GM12878 (cell line): Measurements from ENCODE around the gene ANKRD28. TPM values are rescaled to one million over a fixed set of nuclear protein-coding genes. Genes with fewer than 3 reads are reported as not detected.

Source experiments
- CBX3 ChIP-seq: fragments of 200-600 bp; sonication (generic); IDR thresholded peaks from 2 replicates; pipeline ENCODE4 v1.6.1; 2016; ENCODE audit warnings: low read depth, borderline replicate concordance
- CUX1 ChIP-seq: IDR thresholded peaks from 2 replicates; pipeline ENCODE4 v1.6.1; 2012; ENCODE audit warnings: improper control_type of control experiment, low read depth, low read length; ENCODE audit not compliant: insufficient replicate concordance
- HCFC1 ChIP-seq: fragments of 150-350 bp; IDR thresholded peaks from 2 replicates; pipeline ENCODE4 v1.6.1; 2014; ENCODE audit warnings: low read length
- IKZF1 ChIP-seq: fragments of 450-650 bp; conservative IDR thresholded peaks from 2 replicates; pipeline ENCODE4 v1.6.1; 2017; ENCODE audit warnings: antibody characterized with exemption, mild to moderate bottlenecking
- MEF2A ChIP-seq: IDR thresholded peaks from 2 replicates; pipeline ENCODE4 v1.6.1; 2011; ENCODE audit warnings: low read depth, mild to moderate bottlenecking, low read length, moderate library complexity; ENCODE audit not compliant: insufficient read depth
- MYB ChIP-seq: fragments of 150-350 bp; IDR thresholded peaks from 2 replicates; pipeline ENCODE4 v1.6.1; 2014; ENCODE audit warnings: mild to moderate bottlenecking, low read depth, low read length, borderline replicate concordance
- NR2C2 ChIP-seq: IDR thresholded peaks from 2 replicates; pipeline ENCODE4 v1.6.1; 2011; ENCODE audit warnings: borderline replicate concordance, low read depth; ENCODE audit not compliant: control insufficient read depth, insufficient read length
- PBX3 ChIP-seq: IDR thresholded peaks from 2 replicates; pipeline ENCODE4 v1.6.1; 2011; ENCODE audit warnings: mild to moderate bottlenecking, low read depth, low read length, moderate library complexity; ENCODE audit not compliant: insufficient replicate concordance
- POLR2AphosphoS2 ChIP-seq: IDR thresholded peaks from 2 replicates; pipeline ENCODE4 v1.6.1; 2011; ENCODE audit warnings: low read depth, mild to moderate bottlenecking, low read length, improper control_type of control experiment, moderate library complexity
- RAD21 ChIP-seq: IDR thresholded peaks from 2 replicates; pipeline ENCODE4 v1.6.1; 2011; ENCODE audit warnings: mild to moderate bottlenecking, low read depth, low read length, moderate library complexity; ENCODE audit not compliant: insufficient read depth
- RAD51 ChIP-seq: fragments of 450-650 bp; IDR thresholded peaks from 2 replicates; pipeline ENCODE4 v1.6.1; 2016; ENCODE audit warnings: moderate library complexity, mild to moderate bottlenecking, inconsistent platforms
- RBBP5 ChIP-seq: fragments of 200-600 bp; sonication (generic); conservative IDR thresholded peaks from 2 replicates; pipeline ENCODE4 v1.6.1; 2016
- RCOR1 ChIP-seq: conservative IDR thresholded peaks from 2 replicates; pipeline ENCODE4 v1.6.1; 2012; ENCODE audit warnings: low read depth, low read length, improper control_type of control experiment
- RELA ChIP-seq: fragments of 450-650 bp; IDR thresholded peaks from 2 replicates; pipeline ENCODE4 v1.8.0; 2014; ENCODE audit warnings: borderline replicate concordance; ENCODE audit not compliant: partially characterized antibody
- RFX5 ChIP-seq: IDR thresholded peaks from 2 replicates; pipeline ENCODE4 v1.6.1; 2011; ENCODE audit warnings: low read depth, low read length, improper control_type of control experiment
- SMAD1 ChIP-seq: fragments of 450-650 bp; IDR thresholded peaks from 2 replicates; pipeline ENCODE4 v1.6.1; 2018; ENCODE audit warnings: mild to moderate bottlenecking, low read depth; ENCODE audit not compliant: partially characterized antibody
- SUPT20H ChIP-seq: IDR thresholded peaks from 2 replicates; pipeline ENCODE4 v1.6.1; 2011; ENCODE audit warnings: low read depth, mild to moderate bottlenecking, low read length, moderate library complexity, borderline replicate concordance; ENCODE audit not compliant: control insufficient read depth
- TAF1 ChIP-seq: IDR thresholded peaks from 2 replicates; pipeline ENCODE4 v1.6.1; 2011; ENCODE audit warnings: mild to moderate bottlenecking, low read depth, low read length, borderline replicate concordance
- TBL1XR1 ChIP-seq: IDR thresholded peaks from 2 replicates; pipeline ENCODE4 v1.6.1; 2012; ENCODE audit warnings: low read depth, low read length, improper control_type of control experiment
- TCF7 ChIP-seq: IDR thresholded peaks from 2 replicates; pipeline ENCODE4 v1.6.1; 2014; ENCODE audit warnings: antibody characterized with exemption, borderline replicate concordance
- YBX1 ChIP-seq: fragments of 450-650 bp; IDR thresholded peaks from 2 replicates; pipeline ENCODE4 v1.6.1; 2016; ENCODE audit warnings: antibody characterized with exemption
- ZNF207 ChIP-seq: fragments of 450-650 bp; IDR thresholded peaks from 2 replicates; pipeline ENCODE4 v1.6.1; 2014; ENCODE audit warnings: antibody characterized with exemption, mild to moderate bottlenecking, borderline replicate concordance
- ZZZ3 ChIP-seq: IDR thresholded peaks from 2 replicates; pipeline ENCODE4 v1.6.1; 2011; ENCODE audit warnings: low read depth; ENCODE audit not compliant: control insufficient read depth, insufficient read length
- polyA plus RNA-seq, 11 experiments: library from polyadenylated mRNA; depleted of rRNA in 4 of 11; unstranded in 6 of 11; stranded (reverse) in 5 of 11; fragments of >200 nt; fragmentation: Nextera tagmentation in 4 of 11; fragmentation: Illumina TruSeq in 1 of 11; extraction: Ambion mirVana in 4 of 11; extraction: Trizol in 1 of 11; gene quantifications; 1 replicate in 1 of 11; 2 replicates in 10 of 11; pipeline versions ENCODE4 v1.2.1 to v1.2.3, GENCODE V29; 2011 to 2016; ENCODE audit warnings: inconsistent platforms in 2 of 11, missing spikeins in 2 of 11, low read depth in 1 of 11
- total RNA-seq, 4 experiments: library from RNA; depleted of rRNA in 3 of 4; stranded (reverse); fragments of >200 nt in 3 of 4; fragmentation: Illumina TruSeq in 1 of 4; extraction: Trizol in 1 of 4; gene quantifications; 2 replicates each; pipeline versions ENCODE4 v1.2.1 to v1.2.3, GENCODE V29; 2013 to 2021
- TF ChIP-seq, protein P1 (sequence below): fragments of 150-350 bp; IDR thresholded peaks from 2 replicates; pipeline ENCODE4 v1.6.1; 2014; ENCODE audit warnings: mild to moderate bottlenecking, low read depth, low read length

ANKRD28 gene
- total and polyA plus RNA-seq, 10 of the 15 experiments (the other 5 are each of a cell fraction or from before 2014, with no cell fraction given): 11.2 to 105 (median 38.3) TPM

DNA sequence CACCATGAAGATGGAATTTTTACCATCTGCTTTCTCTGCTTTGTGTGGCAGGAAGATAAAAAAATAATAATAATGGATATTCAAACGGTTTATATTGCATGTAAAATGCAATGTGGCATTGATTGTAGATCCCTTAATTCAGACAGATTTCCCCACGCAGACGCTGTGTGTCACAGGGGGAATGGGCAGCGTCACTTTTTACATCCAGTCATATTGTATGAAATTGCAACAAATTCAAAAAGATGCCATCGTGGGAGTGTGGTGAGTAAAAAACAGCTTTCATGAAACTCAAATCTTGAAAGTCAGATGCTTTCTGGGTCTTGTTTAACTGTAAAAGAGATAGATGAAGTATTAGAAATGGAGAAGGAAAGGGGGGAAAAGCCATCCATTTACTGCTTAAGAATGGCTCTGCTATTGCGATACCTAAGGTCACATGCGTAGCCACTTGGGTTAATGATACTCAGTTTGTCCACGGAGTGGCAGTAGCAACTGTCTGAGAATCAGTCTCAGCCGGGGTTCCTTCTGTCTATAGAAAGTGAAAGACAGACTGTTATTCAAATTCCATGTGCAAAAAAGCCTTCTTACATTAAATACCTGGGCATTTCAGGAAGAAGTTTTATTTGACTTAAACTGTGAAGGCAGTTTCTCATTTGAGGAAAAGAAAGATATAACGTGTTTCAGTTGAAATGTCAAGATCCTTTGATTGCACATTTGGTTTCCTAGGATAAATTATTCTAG, 167.8 kb downstream of the ANKRD28 start (continued):
- no peak for TF ChIP-seq CUX1
- TF ChIP-seq ZNF207: 0 out of 2 replicates have a peak, but pooled peaks have one; percentile 44
- TF ChIP-seq, protein P1, sequence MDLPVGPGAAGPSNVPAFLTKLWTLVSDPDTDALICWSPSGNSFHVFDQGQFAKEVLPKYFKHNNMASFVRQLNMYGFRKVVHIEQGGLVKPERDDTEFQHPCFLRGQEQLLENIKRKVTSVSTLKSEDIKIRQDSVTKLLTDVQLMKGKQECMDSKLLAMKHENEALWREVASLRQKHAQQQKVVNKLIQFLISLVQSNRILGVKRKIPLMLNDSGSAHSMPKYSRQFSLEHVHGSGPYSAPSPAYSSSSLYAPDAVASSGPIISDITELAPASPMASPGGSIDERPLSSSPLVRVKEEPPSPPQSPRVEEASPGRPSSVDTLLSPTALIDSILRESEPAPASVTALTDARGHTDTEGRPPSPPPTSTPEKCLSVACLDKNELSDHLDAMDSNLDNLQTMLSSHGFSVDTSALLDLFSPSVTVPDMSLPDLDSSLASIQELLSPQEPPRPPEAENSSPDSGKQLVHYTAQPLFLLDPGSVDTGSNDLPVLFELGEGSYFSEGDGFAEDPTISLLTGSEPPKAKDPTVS: no peak
- TF ChIP-seq YBX1: no peak
- no peak for TF ChIP-seq RELA
- TF ChIP-seq PBX3: no peak
- TF ChIP-seq SUPT20H: no peak
- TF ChIP-seq RCOR1: no peak
- TF ChIP-seq TBL1XR1: no peak
- no peak for TF ChIP-seq MYB
- TF ChIP-seq SMAD1: no peak
- TF ChIP-seq HCFC1: no peak
- no peak for TF ChIP-seq TCF7
- no peak for TF ChIP-seq NR2C2
- no peak for TF ChIP-seq CBX3
- 0 out of 2 replicates have a peak, but pooled peaks have one; percentile 11 for TF ChIP-seq MEF2A
- no peak for TF ChIP-seq RFX5
- TF ChIP-seq IKZF1: peak; percentile 43; the same call in 1 of the 2 replicates
- TF ChIP-seq TAF1: no peak
- TF ChIP-seq POLR2AphosphoS2: no peak
- TF ChIP-seq RAD21: peak; percentile 91
- TF ChIP-seq RBBP5: no peak
- TF ChIP-seq ZZZ3: no peak
- peak; percentile 82 for TF ChIP-seq RAD51
